Central memory CD8-positive, alpha-beta T cell (primary cell): Measurements from ENCODE around the gene PFN3.

Source experiments
- ATAC-seq: fragments of 150-1000 bp; cut with Tn5 transposase; replicated peaks from 2 replicates; pipeline ENCODE4 v1.10.0; 2022; ENCODE audit warnings: mild to moderate bottlenecking, moderate FRiP score, moderate number of reproducible peaks; ENCODE audit not compliant: poor library complexity, severe bottlenecking; ENCODE audit errors: extremely low read depth
- DNase-seq, 2 donors: peaks; one replicate each; pipeline ENCODE4 v3.0.0; 2021; ENCODE audit warnings: low spot score in 2 of 2
- H3K27ac Mint-ChIP-seq: one replicate; pipeline ENCODE4 v1.8.0; 2022; ENCODE audit warnings: low read depth, mild to moderate bottlenecking, moderate library complexity, mixed read lengths
- H3K27me3 Mint-ChIP-seq: one replicate; pipeline ENCODE4 v1.8.0; 2022; ENCODE audit warnings: mixed read lengths
- H3K36me3 Mint-ChIP-seq: one replicate; pipeline ENCODE4 v1.8.0; 2022; ENCODE audit warnings: mild to moderate bottlenecking, moderate library complexity, mixed read lengths; ENCODE audit not compliant: insufficient read depth
- H3K4me1 Mint-ChIP-seq: one replicate; pipeline ENCODE4 v1.8.0; 2022; ENCODE audit warnings: mixed read lengths
- H3K4me3 Mint-ChIP-seq: one replicate; pipeline ENCODE4 v1.8.0; 2022; ENCODE audit warnings: mild to moderate bottlenecking, moderate library complexity, mixed read lengths
- H3K9me3 Mint-ChIP-seq: one replicate; pipeline ENCODE4 v1.8.0; 2022; ENCODE audit warnings: mixed read lengths

Gene PFN3, protein sequence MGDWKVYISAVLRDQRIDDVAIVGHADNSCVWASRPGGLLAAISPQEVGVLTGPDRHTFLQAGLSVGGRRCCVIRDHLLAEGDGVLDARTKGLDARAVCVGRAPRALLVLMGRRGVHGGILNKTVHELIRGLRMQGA

GRCh38 chr5:177399997-177400868 lies at the start of gene PFN3:
TSS of gene PFN3 (minus strand) at chr5:177400661. CDS start at chr5:177400576, 85 bp downstream.
- H3K27ac Mint-ChIP-seq: no peak within 1 kb of the TSS
- DNase-seq: no peak

DNA sequence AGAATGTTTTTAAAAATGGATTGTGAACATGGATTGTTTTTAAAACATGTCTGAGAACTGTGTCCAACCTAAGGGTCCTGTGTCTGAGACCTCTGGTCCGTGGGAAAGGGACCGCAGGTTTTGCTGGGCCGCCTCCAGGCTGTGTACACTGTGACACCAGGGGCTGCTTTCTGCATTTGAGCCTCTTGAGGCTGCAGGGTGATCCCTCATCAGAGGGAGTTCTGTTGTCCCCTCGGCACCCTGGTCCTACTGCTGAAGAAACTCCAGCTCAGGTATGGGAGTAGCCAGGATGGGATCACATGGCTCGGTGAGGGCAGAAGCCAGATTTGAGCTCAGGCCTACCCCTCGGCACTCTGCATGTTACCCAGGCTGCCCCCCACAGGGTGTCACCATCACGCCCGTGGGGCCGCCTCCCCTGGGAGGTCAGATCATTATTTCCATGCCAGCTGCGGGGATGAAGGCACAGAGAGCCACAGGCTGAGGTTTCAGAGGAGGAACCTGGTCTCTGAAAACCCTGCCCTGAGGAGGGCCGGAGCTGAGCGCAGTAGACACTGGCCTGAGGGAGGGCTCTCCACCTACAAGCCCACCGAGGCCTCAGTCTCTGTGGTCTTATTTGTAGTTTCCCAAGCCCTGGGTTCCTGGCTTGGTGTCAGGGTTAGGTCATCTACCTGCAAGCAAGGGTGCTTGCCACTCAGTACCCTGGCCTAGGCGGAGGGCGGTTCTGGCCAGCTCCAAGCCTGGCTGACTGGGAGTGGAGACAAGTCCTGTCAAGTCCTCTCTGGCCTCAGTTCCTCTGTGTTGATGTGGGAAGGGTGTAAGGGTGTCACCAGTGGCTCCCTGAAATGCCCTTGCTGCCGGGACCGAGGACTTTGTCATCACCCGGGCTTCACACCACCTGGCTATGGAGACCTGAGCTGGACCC lies 48.9 kb upstream of the PFN3 start:
- Mint-ChIP-seq H3K4me1 (peaks cover 48% of the 10 kb centered on the region), H3K9me3 (no peaks in the 10 kb centered on the region), H3K27me3 (no peaks in the 10 kb centered on the region), H3K36me3 (peaks cover 26% of the 10 kb centered on the region), H3K27ac (no peak overlapping the region), H3K4me3 (no peak overlapping the region)
- ATAC-seq (no peak), DNase-seq (no peak)

More at GRCh38 chr5:177399997-177400868, at the start of gene PFN3:
- Mint-ChIP-seq H3K4me1 (peaks cover 20% of the 10 kb centered on the region), H3K9me3 (no peaks in the 10 kb centered on the region), H3K4me3 (no peak within 1 kb of the TSS), H3K36me3 (peaks cover 3% of the 10 kb centered on the region), H3K27me3 (no peaks in the 10 kb centered on the region)
- no peak for ATAC-seq

DNA sequence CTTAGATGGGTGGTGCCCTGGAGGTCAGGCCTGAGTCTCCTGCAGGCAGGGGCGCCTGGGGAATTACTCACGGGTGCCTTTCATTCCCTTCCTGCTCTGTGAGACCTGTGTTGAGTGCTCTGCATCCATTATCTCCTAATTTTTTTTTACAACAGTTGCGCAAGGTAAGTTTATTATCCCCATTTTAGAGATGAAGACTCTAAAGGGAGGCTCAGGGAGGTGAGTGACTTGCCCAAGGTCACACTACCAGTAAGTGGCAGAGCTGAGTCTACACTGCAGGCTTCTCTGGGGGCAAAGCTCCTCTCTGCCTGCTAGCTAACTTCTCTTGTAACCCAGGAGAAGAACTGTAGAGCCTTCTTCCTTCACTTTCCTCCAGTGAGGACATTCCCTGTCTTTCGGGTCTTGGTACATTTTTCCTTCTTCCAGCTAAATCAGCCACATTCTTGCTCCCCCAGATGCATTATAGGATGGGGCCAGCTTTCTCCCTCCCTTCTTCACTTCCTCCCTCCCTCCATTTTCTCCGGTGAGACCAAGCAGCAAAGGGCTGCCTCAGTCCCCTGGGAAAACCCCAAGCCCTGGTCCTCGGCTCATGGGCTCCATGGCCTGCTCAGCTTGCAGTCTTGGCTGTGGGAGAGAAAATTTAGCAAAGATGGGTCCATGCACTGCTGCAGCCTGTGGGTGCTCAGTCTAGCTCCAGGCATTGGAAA lies 47.9 kb upstream of the PFN3 start:
- H3K4me3 Mint-ChIP-seq: peak overlapping the region; percentile 69
- DNase-seq (no peak), ATAC-seq (no peak)
- no peaks in the 10 kb centered on the region for H3K9me3 Mint-ChIP-seq
- no peaks in the 10 kb centered on the region for H3K27me3 Mint-ChIP-seq
- peaks cover 50% of the 10 kb centered on the region for H3K4me1 Mint-ChIP-seq
- peaks cover 20% of the 10 kb centered on the region for H3K36me3 Mint-ChIP-seq
- peak overlapping the region; percentile 75 for H3K27ac Mint-ChIP-seq

DNA sequence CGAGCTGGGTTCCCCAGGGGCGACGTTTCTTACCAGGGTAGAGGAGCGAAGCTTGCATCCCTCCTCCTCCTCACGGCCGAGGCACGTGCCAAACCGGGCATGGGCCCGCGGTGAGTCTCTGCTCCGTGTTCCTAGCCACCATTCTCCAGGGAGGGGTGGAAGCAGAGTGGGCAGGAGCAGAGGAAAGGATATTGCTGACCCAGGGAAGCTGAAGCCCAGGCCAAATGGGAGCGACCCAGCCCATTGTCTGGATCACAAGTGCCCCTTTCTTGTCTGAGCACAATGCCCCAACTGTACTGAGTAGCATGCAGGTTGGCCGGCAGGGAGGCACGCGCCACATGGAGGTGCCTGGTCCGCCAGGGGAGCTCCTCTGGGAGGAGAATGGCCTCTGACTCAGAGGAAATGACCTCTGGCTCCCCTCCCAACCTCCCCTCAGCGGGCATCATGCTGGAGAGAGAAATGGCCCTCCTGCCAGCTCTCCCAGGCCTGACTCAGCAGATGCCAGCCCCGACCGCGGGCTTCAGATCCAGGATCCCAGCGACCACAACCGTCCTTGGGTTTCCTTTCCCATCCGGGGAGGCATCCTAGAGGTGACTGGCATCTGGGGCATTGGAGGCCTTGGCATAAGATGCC lies 47.3 kb upstream of the PFN3 start:
- Mint-ChIP-seq H3K9me3 (no peaks in the 10 kb centered on the region), H3K27ac (peak overlapping the region; percentile 75), H3K27me3 (no peaks in the 10 kb centered on the region), H3K4me1 (peaks cover 45% of the 10 kb centered on the region), H3K36me3 (peaks cover 19% of the 10 kb centered on the region), H3K4me3 (peak overlapping the region; percentile 69)
- ATAC-seq (no peak), DNase-seq (no peak)

DNA sequence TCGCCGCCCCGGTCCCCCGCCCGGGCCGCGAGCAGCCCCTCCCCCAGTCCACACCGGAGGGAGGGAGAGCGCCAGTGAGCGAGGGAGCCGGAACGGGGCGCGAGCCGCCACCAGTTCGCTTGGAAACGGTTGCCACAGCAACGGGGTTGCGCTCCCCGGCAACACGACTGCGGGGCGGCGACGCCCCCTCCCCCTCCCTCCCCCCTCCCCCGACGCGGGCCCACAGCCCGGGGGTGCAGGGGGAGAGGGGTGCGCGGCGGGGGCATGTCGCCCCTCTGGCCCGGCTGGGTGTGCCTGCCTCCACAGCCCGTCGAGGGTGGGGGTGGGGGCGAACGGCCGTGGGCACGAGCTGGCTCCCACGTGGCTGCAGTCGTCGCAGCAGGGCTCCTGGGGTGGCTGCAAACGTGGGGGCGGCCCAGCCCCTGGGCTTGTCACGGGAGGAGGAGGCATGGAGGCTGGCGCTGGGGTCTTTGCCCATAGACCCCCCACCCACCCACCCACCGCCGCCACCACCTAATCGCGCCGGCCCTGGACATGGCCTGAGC lies 46.7 kb upstream of the PFN3 start:
- Mint-ChIP-seq H3K27me3 (no peaks in the 10 kb centered on the region), H3K27ac (no peak overlapping the region), H3K4me3 (peak overlapping the region; percentile 69), H3K9me3 (no peaks in the 10 kb centered on the region), H3K4me1 (peaks cover 48% of the 10 kb centered on the region), H3K36me3 (peaks cover 18% of the 10 kb centered on the region)
- ATAC-seq (peak; percentile 46), DNase-seq (peak; percentile 62 to 72)

DNA sequence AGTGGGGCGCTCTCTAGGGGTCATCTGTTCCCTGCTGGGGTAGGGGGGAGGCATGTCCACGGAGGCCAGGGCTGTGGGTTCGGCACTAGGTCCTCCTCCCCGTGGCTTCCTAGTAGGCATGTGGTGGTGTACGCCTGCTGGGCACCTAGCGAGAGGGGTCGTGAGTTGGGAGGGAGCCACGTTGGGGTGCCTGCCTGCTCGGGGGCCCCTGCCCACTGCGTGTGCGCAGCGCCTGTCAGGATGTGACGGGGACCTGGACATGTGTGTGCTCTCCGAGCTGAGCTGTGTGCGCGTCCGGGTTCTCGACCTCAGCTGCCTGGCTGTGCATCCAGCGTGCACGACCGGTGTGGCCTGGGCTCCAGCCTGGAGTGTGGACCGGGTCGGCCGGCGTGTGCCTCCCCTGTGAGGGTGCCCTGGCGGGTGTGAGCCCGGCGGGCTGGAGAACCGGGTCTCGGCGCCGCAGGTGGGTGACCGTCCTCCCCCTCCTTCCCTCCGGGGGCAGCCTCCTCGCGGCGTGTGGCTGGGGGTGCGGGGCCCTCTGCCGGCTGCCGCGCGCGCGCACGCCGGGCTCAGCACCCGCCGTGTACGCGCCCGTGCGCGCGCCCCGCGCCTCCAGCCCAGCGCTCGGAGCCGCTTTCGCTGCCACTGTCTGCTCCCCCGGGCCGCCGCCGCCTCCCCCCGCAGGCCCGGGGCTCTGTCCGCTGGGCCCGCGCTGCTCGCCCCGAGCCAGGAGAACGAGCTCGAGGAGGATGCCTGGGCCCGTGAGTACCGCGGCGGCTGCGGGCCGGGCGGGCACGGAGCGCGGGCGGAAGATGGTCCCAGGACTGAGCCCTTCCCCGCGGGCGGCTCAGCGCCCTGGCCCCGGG lies 46.0 kb upstream of the PFN3 start, which contains the start of gene PRR7:
Gene PRR7 (plus strand): TSS at position 615 of the 866 bp plus-strand sequence. CDS start 8,254 bp downstream, outside the sequence.
- peaks cover 18% of the 10 kb centered on the region for H3K36me3 Mint-ChIP-seq
- H3K4me1 Mint-ChIP-seq: peaks cover 43% of the 10 kb centered on the region
- ATAC-seq: peak; percentile 65
- peak; percentile 66 to 71 for DNase-seq
- no peaks in the 10 kb centered on the region for H3K9me3 Mint-ChIP-seq
- H3K27ac Mint-ChIP-seq: peak within 1 kb of the TSS; percentile 98
- H3K27me3 Mint-ChIP-seq: no peaks in the 10 kb centered on the region
- H3K4me3 Mint-ChIP-seq: peak within 1 kb of the TSS; percentile 76

GRCh38 chr5:177445917-177446199 lies 45.4 kb upstream of the PFN3 start:
- H3K4me1 Mint-ChIP-seq: peaks cover 43% of the 10 kb centered on the region

GRCh38 chr5:177445052-177445916 lies 44.8 kb upstream of the PFN3 start:
- DNase-seq (no peak), ATAC-seq (peak; percentile 38)
- peak overlapping the region; percentile 76 for H3K4me3 Mint-ChIP-seq
- peak overlapping the region; percentile 98 for H3K27ac Mint-ChIP-seq
- no peaks in the 10 kb centered on the region for H3K27me3 Mint-ChIP-seq
- no peaks in the 10 kb centered on the region for H3K9me3 Mint-ChIP-seq
- peaks cover 20% of the 10 kb centered on the region for H3K36me3 Mint-ChIP-seq
- H3K4me1 Mint-ChIP-seq: peaks cover 46% of the 10 kb centered on the region

More at GRCh38 chr5:177445917-177446199, 45.4 kb upstream of the PFN3 start:
- peak overlapping the region; percentile 76 for H3K4me3 Mint-ChIP-seq
- H3K36me3 Mint-ChIP-seq: peaks cover 19% of the 10 kb centered on the region
- no peak for DNase-seq
- H3K9me3 Mint-ChIP-seq: no peaks in the 10 kb centered on the region
- no peaks in the 10 kb centered on the region for H3K27me3 Mint-ChIP-seq
- no peak for ATAC-seq
- H3K27ac Mint-ChIP-seq: peak overlapping the region; percentile 98

DNA sequence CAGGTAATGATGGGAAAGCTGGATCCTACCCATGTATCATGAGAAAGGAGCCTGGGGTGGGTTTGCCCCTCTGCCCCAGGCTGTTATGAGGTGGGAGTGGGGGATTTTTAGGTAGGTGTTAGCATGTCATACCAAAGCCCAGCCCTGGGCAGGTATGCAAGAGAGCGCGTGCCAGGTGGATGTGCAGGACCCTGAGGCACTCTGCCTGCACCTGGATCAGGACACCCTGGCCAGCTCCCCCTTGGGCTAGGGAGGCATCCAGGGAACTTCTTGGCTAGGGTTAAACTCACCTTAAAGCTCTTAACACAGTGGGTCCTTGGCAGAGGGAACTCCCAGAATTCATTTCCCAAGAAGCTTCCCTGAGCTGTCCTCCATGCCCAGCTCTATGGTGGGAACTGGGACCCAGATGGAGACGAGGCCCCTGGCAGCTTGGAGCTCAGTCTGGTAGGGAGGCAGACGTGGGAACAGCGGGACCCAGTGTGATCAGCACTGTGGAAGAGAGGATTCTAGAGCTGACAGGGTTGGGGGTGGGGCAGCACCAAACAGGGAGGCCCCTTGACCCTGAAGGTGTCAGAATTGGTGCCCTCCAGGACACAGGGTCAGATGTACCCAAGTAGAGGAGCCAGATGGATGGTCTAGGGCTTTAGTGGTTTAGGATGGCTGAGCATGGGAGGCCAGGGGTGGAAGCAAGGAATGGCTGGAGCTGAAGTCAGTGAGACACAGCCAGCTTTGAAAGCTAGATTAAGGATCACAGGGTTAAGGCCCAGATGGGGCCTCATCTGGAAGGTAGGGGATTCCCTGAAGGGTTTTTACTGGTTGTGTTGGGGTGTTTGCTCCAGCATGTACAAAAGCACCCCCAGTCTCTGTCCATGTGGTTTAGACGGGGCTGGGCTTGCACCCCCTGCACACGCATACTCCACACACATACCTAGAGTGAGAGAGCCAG lies 43.9 kb upstream of the PFN3 start:
- DNase-seq (no peak), ATAC-seq (peak; percentile 29)
- no peaks in the 10 kb centered on the region for H3K9me3 Mint-ChIP-seq
- peaks cover 55% of the 10 kb centered on the region for H3K4me1 Mint-ChIP-seq
- no peaks in the 10 kb centered on the region for H3K27me3 Mint-ChIP-seq
- peak overlapping the region; percentile 98 for H3K27ac Mint-ChIP-seq
- H3K36me3 Mint-ChIP-seq: peaks cover 23% of the 10 kb centered on the region
- H3K4me3 Mint-ChIP-seq: peak overlapping the region; percentile 76
